NCI-H2196 (cell line): ENCODE data around the gene EFNB2.

Experiments
- DNase-seq: peaks from one replicate; lab custom pipeline; 2025; ENCODE audit not compliant: unreplicated experiment; lab: John Stamatoyannopoulos, UW

Gene EFNB2

DNA sequence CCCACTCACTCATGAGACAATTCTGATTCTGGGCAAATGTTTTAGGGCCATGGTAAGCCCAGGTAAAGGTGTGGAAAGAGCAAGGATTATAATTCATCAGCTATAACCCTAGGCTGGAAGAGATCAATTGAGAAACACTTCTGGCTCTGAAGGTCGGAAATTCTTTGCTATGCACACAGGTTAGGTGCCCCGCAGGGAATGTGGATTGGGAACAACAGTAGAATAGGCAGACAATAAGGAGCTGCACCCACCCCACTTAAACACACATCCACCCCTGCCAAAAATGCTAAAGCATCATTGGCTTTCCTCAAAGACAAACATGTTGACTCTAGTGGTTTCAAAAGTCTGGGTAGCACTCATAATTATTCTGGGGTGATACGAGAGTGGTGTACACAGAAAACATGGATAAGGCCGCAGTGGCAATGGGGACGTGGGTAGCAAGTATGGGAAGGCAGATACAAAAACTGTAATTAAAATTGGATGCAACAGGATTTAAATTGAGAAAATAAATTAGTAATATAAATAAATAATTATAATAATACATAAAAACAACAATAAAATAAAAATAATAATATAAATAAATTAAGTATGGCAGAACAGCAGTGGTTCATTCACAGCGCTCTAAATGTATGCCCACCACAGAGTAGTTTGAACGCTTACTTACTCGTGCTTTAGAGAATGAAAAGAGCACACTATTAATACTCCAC lies 8.6 kb downstream of the EFNB2 start:
- no peak for DNase-seq

DNA sequence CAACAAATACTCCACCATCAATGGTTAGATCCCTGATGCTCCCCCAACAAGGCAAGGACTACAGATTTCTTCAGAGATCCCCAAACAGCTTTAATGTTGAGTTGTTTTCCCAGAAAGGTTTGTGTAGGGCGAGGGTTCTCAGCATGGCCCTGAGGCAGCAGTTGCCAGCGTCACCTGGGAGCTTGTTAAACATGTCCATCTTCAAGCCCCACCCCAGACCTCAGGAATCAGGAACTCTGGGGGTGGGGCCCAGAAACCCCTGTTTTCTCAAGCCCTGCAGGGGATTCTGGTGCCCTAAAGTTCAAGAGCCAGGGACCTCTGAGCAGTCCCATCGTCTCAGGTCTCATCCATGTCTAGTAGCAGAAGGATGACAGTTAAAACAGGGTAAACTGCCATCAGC lies 9.6 kb downstream of the EFNB2 start:
- no peak for DNase-seq

DNA sequence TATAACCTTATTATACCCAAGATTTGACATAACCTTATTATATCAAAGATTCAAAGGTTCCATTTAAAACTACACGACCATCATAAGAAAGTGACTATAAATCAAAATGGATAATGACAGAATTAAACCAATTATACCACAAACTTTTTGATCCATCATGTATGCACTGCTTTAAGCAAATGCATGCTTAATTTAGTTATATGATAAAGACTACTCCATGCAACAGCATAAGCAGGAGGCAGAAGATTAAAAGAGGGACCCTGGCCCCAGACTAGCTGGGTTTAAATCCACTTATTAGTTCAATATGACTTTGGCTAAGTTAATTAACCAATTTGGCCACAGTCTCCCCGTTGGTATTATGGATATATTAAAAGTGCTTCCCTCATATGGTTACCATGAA lies 11.4 kb downstream of the EFNB2 start:
- DNase-seq: no peak

DNA sequence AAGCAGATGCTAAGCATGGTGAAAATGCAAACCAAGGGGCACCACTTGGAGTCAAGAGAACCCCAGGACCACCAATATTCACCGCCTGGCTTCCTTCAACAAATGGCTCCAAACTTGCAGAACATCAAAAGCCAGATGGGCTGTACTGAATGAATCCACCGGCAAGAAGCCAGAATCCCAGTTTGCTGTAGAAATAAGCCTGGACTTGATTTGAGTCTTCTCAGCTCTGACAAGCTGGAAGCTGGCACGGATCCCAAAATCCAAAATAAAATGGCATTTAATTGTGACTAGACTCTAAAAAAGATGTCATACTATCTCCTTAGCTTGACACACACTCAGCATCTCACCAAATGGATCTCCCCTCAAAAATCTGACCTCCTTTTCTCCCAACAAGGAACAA lies 11.9 kb downstream of the EFNB2 start:
- DNase-seq: no peak

DNA sequence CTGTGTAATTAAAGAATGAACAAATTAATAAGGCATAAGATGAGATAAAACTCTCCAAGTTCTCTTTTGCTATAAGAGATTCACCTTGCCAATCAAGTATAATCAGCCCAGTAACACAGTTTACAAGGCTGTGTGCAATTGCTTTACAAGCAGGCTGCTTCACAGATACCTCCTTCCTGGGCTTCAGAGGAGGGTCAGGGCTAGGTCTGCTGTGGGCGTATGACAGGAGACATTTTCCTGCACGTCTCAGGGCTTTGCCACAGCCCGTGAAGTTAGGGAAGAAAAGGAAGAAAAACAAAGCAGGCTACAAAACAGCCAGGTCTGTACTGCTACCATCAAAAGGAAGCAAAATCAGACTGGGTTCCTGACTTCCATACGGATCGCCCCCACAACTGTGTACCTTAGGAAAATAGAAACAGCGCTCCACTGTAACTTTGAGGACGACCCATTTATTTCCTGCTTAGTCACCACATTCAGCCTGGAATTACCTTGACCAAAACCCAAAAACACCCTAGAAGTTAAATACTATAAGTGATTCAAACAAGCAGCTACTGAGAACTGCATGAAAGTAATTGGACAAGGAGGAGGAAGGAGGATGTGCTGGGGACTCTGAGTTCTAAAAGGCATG lies 12.4 kb downstream of the EFNB2 start:
- no peak for DNase-seq

DNA sequence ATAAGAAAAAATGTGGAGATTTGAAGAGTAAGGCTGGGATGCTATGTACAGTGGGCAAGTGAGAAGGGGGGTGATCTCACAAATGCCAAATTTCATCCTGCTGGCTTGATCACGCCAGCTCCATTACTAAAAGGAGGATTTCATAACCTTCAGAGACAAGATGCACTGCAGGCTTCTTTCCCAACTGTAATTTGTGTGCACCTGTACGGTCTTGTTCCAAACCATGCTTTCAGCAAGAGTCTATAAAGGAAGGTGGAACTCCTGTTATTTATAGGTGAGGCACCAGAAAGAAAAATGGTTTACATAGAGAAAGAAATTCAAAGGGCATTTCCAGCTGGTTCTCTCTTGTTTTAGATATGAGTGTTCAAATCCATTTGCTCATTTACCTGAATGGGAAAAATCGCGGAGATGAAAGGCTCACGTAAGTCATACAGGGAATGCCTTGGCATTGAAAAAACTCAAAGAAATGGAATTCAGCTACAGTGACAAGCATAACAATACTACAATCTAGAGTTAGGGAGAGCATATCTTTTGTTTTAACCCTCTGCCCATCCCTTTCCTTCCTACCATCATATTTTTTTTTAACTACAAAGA lies 13.3 kb downstream of the EFNB2 start:
- DNase-seq: no peak

DNA sequence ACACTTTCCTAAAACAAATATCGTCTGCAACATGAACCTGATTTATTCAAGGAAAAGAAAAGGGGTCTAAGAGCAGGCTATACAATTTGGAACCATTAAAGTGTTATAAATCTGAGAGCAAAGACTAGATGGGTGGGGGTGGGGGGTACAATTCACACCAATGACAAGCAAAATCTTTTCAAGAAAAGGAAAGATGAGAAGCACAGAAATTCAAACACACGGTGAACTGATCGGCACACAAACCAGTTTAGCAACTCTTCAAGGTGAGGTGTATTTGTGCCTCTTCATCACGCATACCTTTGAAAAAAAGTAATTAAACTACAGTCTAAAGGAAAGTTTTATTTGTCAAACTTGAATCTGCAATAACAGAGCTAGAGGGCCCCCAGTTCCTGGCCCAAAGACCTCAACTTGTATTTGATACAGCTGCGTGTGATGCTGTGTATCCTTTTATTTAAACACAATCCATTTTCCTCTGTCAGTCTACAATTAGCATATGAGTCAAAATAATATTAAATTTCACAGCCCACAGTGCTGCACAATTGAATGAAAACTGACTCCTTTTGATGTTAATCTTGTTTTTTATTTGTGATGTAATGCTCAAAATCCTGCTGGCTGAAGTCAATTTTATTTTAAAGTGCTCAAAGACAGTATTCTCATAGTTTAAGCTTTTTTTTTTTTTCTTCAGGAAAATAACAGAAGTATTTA lies 14.2 kb downstream of the EFNB2 start:
- no peak for DNase-seq

DNA sequence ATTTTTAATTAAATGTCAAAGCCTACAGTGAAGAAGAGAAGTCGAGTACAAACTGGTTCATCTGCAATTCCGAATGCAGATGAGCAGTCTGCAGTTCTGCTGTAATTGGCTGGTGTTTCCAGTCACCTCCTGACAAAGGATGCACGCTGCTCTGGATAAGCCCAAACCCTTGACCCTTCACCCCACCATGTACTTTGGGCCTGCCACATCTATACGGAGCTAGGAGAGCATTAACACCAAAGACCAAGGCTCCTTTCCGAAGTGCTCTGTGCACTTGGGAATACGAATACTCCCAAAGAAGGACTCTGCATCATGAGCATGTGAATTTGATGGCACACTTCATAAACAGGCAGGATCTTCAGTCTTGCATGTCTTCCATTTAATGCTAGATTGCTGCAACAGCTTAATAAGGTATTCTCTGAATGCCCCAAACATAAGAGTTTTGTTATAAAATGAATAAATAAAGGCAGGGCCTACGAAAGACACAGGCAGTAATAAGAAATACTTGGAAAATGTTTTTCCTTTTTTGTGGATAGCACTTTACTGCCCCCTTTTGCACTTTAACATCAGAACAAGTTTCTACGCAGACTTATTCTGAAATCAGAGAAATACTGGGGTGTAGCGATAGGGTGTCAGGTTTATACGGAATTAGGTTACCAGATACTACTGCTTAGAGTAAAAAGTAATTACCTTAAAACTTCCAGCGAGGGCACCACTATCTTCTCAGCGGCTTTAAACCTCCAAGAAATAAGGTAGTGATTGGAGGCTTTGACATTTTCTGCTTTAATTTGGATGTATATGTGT lies 15.0 kb downstream of the EFNB2 start:
- DNase-seq: no peak

DNA sequence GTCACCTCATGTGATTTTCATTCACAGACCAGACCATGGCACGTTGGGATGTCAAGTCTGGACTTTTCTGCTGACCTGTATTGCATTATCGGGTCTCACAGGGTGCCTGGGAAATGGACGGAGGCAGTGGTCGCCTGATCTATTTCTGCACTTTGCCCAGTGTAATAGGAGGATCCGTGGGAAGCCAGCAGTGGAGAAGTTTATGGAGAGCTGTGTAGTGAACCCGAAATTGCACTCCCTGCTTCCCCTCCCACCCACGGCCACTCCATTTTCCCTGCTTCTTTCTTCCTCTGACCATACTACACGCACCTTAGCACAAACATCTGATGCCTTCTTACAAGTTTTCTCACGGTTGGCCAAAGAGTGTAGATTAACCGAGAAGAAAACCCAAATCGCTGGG lies 16.9 kb downstream of the EFNB2 start:
- no peak for DNase-seq

DNA sequence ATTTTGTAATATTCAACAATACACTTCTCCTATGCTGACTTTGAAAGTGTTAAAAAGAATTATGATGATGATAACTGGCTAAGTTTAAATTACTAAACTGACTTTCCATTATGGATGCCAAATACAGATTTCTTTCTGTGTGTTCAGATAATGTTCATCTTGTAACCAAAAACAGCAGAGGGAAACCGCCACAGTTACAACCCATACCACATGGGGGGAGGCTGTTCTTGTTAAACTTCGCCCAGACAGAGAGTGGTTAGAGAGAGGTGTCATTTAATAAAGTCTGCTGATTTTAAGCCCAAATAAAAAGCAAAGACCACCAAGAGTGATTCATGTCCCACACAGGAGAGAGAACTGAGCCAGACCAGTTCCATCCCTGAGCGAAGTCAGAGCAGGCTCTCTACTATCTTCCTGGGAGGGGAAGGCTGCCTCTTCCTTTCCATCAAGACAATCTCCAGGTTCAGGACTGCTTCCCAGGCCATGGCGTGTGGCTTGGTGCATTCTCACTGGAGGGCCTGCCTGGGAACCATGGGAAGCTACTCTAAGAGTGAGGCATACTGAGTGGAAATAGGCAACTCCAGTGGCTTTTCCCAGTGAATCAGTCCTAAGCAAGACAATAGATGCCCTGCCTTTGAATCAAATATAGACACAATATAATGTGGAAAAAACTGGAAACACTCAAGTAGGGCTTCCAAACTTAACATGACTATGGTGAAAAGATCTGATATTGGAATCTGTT lies 18.2 kb downstream of the EFNB2 start:
- DNase-seq: no peak

DNA sequence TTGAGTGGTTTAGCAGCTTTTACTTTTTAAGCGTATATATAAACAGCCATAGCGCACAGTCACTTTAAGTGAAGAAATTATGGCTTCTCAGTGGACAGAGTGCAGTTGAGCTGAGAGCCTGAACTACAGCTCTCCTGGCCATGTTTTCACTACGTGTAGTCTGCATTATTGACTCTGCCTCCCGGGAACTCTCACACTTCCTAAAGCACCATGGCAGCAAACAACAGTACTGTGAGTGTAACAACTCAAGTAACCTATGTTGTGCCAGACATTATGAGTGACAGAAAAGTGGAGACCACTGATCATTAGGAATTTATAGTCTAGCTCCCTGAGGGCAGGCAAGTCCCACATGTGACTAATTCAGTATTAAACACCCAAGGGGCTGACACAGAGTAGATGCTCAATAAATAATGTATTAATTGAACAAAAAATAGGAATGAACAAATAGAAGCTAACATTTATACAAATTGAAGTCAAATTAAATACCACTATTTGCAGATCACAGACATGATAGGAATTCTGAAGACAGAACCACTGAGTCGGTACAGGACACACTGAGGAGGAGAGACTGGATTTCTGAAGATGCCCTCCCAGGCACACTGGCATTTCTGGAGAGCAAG lies 19.7 kb downstream of the EFNB2 start:
- DNase-seq: no peak

DNA sequence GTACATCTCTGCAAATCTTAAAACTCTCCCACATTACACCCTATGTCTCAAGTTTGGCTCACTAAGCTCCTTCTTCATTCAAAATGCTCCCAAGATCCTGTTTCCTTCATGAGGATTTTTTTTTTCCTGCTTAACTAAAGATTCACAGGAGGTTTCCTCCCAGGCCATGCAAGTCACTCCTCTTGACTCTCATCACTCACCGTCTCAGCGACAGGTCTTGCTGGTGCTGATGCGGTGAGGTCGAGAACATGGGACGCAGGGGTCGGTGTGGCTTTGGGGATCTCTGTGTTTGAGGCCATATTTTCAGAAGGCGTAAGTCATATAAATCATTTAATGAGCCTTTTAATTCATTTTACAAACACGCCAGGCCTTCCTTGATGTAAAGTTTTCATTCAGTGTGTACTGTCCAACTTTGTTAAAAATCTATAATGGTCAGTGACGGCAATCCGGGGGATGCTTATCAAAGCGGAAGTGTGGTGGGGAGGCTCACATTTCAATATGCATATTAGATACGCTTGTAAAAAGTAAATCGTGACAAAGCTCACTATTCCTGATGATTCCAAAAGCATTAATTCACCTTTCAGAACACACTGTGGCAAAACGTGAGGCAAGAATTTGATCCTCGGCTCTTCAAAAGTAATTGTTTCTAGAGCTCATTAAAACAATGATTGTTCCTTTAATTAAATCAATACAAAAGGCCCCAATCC lies 20.4 kb downstream of the EFNB2 start:
- no peak for DNase-seq

DNA sequence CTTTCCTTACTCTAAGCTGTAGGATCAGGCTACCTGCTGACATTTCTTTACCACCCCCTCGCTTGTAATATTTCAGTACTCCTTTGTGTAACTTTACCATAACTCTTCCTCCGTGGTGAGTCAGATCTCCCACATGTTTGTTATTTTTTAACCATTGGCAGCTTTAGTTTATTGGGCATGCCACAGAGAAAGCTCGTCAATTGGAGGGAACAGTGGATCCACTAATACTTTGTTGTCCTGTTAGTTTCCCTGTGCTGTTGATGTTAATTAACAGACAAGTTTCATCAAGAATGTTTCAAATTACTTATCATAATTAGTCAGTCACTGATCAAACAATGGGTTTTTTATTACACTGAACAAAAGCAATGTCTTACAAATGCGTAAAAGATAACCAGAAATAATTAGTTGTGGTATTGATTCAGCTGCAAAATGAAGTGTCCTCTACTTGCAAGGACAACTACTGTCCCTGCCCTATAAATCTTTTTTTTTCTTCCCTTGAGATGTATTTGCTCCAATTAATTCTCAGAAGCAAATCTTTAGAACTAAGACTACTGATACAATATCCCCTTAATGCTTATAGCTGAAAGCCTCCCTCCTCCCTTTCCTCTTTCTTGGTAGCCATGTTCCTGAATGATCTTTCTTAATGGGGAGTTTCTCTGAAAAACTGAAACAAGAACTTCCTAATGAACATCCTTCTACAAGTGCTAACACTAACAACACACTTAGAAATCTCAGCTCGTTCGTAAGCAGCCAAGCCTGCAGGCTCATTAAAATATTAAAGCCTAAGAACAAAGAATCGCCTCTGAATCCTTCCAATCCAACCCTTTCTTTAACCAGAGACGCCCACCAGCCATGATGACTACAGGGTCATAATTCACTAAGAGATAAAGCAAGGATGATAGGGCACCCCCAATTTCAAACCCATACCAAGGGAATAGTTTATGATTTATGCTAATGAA lies 22.2 kb downstream of the EFNB2 start:
- DNase-seq: no peak

DNA sequence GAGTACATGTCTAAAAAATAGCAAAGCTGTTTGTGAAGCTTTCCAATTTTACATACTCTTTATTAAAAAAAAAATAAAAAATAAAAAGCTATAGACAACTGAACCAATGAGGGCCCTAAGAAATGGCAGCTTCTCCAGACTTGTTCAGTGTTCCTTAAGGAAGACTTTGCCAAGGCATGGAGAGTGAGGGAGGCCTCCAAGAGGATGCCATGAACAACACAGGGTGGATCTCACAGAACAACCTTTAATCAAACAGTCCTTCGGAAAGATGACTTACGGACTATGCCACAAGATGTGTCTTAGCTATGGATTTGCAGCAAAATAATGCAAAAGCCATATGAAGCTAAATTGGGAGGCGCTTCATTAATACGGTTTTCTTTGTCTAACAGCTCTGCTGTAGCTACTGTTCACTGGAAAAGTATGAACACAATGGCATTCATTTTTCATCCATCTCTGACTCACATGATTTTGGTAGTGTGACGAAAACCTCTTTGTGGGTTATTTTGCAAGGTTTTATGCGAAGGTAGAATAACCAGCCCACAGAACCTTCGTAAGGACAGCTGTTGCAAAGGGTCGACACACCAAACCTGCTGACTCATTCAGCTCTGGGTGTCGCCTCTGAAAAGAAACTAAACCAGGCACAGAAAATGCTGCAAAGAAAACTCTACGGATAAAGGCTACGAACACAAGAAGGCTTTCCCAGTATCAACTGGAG lies 27.7 kb downstream of the EFNB2 start:
- DNase-seq: no peak

DNA sequence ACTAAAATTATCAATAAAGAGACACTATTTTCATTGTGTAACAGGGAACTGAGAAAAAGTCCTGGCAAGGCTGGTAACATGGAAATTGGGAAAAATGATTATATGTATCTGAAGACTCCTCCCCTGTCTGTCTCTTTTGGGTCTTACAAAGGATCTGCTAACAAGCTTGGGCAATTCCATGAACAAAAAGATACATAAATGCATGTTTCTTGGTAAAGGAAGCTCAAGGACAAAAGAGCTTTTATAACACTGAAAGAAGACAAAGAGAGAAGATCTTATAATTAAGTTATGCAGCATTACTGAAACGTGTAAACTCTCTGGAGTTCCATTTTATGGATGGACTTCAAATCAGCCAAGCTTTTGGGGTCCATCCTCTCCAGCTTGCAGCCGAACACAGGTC lies 29.2 kb downstream of the EFNB2 start:
- DNase-seq: no peak

DNA sequence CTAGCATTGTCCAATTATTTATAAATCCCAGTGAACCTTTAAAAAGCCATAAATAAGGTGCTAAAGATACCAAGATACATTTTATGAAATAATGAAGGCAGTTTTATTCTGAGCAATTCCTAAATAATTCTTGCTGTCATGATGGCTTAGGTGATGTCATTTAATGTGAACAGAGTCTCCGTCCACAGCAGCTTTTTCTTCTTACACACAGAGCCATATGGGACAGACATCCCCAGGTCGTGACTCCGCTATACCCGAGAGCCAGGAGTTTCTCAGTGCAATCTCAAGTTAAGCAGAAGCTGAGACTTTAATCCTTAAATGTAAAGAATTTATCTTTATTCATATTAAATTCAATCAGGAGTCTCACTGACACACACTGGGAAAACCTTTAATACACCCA lies 29.7 kb downstream of the EFNB2 start:
- DNase-seq: no peak

DNA sequence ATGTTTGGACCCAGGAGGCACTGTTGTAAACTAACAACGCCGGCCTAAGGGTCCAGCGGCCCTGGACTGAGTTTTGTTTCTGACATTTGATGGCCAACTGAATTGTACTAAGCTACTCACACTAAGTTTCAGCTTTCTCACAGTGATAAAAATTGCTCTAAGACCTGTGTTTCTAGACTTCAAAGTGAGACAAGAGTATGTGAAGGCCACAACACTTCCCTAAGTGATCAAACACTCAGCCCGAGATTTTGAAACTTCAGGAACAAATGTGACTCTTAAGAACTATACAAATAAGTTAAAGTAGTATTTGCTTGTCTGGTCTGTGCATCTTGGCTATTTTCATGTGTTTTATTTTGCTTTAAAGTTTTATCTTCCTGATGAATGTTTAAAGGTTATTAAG lies 30.2 kb downstream of the EFNB2 start:
- no peak for DNase-seq
